Measurements from ENCODE around the gene ZMIZ1.

- TF ChIP-seq, protein P1, sequence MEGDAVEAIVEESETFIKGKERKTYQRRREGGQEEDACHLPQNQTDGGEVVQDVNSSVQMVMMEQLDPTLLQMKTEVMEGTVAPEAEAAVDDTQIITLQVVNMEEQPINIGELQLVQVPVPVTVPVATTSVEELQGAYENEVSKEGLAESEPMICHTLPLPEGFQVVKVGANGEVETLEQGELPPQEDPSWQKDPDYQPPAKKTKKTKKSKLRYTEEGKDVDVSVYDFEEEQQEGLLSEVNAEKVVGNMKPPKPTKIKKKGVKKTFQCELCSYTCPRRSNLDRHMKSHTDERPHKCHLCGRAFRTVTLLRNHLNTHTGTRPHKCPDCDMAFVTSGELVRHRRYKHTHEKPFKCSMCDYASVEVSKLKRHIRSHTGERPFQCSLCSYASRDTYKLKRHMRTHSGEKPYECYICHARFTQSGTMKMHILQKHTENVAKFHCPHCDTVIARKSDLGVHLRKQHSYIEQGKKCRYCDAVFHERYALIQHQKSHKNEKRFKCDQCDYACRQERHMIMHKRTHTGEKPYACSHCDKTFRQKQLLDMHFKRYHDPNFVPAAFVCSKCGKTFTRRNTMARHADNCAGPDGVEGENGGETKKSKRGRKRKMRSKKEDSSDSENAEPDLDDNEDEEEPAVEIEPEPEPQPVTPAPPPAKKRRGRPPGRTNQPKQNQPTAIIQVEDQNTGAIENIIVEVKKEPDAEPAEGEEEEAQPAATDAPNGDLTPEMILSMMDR (IDR thresholded peaks at IDR 0.05) = no peak
- no peak for TF ChIP-seq POLR2A (IDR thresholded peaks at IDR 0.05)
These were observed 221.0 kb downstream of the ZMIZ1 start for GRCh38 chr10:79289801-79290200.

All from adrenal gland (tissue), 5 donors.